DOHH2 (cell line): Measurements from ENCODE around the gene SIRT3.

Source experiments
- CTCF ChIP-seq: fragments of 200-600 bp; sonication (generic); IDR thresholded peaks from one replicate; pipeline ENCODE4 v1.5.1; 2014; ENCODE audit warnings: antibody characterized with exemption, mild to moderate bottlenecking, low read depth, low read length; ENCODE audit not compliant: poor library complexity, severe bottlenecking
- EZH2phosphoT487 ChIP-seq: fragments of 200-600 bp; sonication (generic); IDR thresholded peaks from 2 replicates; pipeline ENCODE4 v1.6.1; 2017; ENCODE audit warnings: borderline replicate concordance, mild to moderate bottlenecking, antibody characterized with exemption, low read length, moderate library complexity, mixed read lengths

GRCh38 chr11:227824-228379 is 8.2 kb downstream of the SIRT3 start:
- TF ChIP-seq CTCF (no peak), EZH2phosphoT487 (no peak)
